GM12801 (cell line): ENCODE measurements around the gene COQ8B.

Experiments
- CTCF ChIP-seq: IDR thresholded peaks from one replicate; pipeline ENCODE4 v1.5.1; 2011; ENCODE audit warnings: control low read depth; ENCODE audit not compliant: insufficient read length; ENCODE audit errors: extremely low read depth

The COQ8B gene

GRCh38 chr19:40697007-40697406 lies 19.7 kb downstream of the COQ8B start:
- no peak for TF ChIP-seq CTCF

- TF ChIP-seq CTCF, result no peak
Observed at GRCh38 chr19:40695881-40696280, 20.8 kb downstream of the COQ8B start.

- TF ChIP-seq CTCF, result no peak
Observed at GRCh38 chr19:40693896-40694295, 22.8 kb downstream of the COQ8B start.

- TF ChIP-seq CTCF, result no peak
Observed at GRCh38 chr19:40693150-40693788, 23.4 kb downstream of the COQ8B start.

- TF ChIP-seq CTCF, result no peak
Observed at GRCh38 chr19:40692212-40692551, 24.5 kb downstream of the COQ8B start.

- TF ChIP-seq CTCF, result no peak
Observed at GRCh38 chr19:40691421-40692211, 25.1 kb downstream of the COQ8B start.

- no peak for TF ChIP-seq CTCF
Observed at GRCh38 chr19:40690693-40691420, 25.8 kb downstream of the COQ8B start.
